Measurements from ENCODE around the gene SLC39A6.

The SLC39A6 gene

DNA sequence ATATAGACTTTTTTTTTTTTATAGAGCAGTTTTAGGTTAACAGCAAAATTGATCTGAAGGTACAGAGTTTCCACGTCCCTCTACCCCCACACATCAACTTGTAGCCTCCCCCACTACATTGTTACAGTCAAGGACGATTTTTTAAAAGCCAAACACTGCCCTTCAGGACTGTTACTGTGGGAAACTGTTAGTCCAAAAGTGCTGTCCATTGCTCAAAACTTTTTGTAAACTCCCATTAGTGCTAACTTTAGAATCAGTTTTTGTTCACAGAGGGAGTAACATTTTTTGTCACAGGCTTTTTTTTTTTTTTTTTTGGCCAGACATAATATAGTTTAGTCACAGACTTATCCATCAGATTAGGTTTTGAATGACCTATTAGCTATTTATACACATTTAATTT, 24.6 kb upstream of the SLC39A6 start:
- H3K4me3 ChIP-seq (ENCODE audit: low read length) = no peak overlapping the region
- no peak for DNase-seq (ENCODE audit: low read depth)
- TF ChIP-seq, protein P1, sequence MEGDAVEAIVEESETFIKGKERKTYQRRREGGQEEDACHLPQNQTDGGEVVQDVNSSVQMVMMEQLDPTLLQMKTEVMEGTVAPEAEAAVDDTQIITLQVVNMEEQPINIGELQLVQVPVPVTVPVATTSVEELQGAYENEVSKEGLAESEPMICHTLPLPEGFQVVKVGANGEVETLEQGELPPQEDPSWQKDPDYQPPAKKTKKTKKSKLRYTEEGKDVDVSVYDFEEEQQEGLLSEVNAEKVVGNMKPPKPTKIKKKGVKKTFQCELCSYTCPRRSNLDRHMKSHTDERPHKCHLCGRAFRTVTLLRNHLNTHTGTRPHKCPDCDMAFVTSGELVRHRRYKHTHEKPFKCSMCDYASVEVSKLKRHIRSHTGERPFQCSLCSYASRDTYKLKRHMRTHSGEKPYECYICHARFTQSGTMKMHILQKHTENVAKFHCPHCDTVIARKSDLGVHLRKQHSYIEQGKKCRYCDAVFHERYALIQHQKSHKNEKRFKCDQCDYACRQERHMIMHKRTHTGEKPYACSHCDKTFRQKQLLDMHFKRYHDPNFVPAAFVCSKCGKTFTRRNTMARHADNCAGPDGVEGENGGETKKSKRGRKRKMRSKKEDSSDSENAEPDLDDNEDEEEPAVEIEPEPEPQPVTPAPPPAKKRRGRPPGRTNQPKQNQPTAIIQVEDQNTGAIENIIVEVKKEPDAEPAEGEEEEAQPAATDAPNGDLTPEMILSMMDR (conservative IDR thresholded peaks at IDR 0.05; ENCODE audit: low read depth, low read length) = no peak

DNA sequence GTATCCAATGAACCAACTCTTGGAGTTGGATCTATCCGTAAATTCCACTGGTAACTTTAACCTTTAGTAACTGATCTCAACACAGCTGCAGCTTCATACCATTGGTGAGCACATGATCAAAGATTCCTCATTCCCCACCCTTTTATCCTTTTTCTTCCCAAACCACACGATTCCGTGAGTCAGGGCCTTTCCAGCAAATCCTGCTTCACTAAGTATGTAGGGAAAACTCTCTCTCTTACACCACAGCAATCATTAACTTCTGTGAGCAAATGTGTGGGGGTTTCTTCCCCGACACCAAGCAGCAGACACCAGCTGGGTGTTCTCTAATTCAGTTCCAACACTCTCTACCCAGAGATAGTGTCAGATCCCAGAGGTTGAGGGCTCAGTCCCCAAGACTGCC, 24.1 kb upstream of the SLC39A6 start:
- H3K4me3 ChIP-seq (ENCODE audit: low read length) = no peak overlapping the region
- TF ChIP-seq, protein P1 (conservative IDR thresholded peaks at IDR 0.05; ENCODE audit: low read depth, low read length) = no peak
- DNase-seq (ENCODE audit: low read depth) = peak; percentile 16

DNA sequence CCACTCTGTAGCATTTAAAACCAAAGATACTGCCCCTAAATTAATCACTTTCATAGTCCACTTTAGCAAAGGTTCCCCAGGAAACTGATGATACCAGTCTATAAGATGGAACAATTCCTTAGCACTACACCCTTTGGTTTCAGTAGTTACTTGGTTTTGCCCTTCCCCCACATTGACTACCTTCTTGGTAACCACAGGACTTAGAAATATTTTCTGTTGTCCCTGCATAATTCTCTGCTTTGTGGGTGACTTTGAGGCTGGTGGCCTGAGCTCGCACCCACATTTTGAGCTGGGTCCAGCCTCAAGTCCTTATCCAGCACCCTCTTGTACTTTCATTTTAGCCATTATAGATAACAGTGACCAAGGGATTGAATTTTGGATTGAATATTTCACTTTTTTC, 23.6 kb upstream of the SLC39A6 start:
- TF ChIP-seq, protein P1 (conservative IDR thresholded peaks at IDR 0.05; ENCODE audit: low read depth, low read length) = no peak
- DNase-seq (ENCODE audit: low read depth) = no peak
- no peak overlapping the region for H3K4me3 ChIP-seq (ENCODE audit: low read length)

DNA sequence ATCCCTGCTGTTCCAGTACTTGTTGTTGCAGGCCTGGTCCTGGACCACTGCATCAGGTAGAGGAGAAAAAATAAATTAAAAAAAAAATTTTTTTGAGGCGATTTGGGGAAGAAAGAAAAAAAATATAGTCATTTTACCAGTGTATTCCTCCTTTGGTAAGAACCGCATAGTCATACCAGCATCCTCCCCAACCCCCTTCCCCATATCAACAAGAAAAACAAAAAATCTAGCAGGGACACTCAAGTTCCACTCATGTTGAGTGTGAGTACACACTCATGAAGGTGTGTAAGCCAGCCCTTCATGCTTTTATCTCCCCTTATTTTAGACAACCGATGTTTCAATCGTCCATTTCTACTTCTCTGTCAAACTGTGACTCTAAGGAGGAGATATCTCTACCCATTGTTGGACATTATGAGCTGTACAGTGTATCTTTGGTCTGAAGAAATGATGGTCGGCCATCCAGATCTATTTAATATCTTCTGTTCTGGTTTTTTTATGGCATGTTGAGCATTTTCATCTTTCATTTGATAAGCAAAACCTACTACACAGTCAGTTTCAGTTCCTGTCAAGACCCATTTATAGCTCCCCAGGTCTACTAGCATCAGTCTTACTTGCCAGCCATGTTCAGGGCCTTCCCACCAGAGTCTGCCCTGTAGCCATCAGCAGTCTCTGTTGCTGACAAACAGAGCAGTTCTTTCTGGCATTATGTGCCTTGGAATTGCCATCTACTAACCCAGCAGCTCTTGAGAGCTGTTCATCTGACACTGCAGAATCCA, 20.6 kb upstream of the SLC39A6 start:
- TF ChIP-seq, protein P1 (conservative IDR thresholded peaks at IDR 0.05; ENCODE audit: low read depth, low read length) = no peak
- no peak for DNase-seq (ENCODE audit: low read depth)

DNA sequence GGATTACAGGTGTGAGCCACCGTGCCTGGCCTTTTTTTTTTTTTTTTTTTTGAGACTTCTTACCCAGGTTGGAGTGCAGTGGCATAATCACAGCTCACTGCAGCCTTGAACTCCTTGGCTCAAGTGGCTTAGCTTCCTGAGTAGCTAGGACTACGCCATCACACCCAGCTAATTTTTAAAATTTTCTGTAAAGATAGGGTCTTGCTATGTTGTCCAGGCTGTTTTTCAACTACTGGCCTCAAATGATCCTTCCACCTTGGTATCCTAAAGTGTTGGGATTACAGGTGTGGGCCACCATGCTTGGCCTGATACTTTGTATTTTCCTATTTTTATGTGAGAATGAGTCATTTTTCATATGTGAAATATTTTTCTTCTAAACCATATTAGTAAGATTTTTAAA, 14.3 kb upstream of the SLC39A6 start:
- no peak for DNase-seq (ENCODE audit: low read depth)
- TF ChIP-seq, protein P1 (conservative IDR thresholded peaks at IDR 0.05; ENCODE audit: low read depth, low read length) = no peak
- no peak overlapping the region for H3K4me3 ChIP-seq (ENCODE audit: low read length)

More for the DNA sequence above, 20.6 kb upstream of the SLC39A6 start:
- H3K4me3 ChIP-seq (ENCODE audit: low read length) = no peak overlapping the region

DNA sequence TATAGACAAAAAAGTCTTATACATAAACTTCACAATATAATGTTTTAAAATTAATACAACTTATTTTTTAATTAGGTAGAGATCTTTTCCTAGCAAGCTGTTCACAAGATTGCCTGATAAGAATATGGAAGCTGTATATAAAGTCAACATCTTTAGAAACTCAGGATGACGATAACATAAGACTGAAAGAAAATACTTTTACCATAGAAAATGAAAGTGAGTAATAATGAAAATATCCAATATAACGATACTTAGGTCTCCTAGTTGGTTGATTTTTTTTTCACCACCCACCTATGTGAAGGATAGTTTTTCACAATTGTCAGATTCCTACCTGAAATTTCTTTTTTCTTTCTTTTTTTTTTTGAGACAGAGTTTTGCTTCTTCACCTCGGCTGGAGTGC, 13.6 kb upstream of the SLC39A6 start:
- no peak overlapping the region for H3K4me3 ChIP-seq (ENCODE audit: low read length)
- DNase-seq (ENCODE audit: low read depth) = no peak
- TF ChIP-seq, protein P1 (conservative IDR thresholded peaks at IDR 0.05; ENCODE audit: low read depth, low read length) = no peak

DNA sequence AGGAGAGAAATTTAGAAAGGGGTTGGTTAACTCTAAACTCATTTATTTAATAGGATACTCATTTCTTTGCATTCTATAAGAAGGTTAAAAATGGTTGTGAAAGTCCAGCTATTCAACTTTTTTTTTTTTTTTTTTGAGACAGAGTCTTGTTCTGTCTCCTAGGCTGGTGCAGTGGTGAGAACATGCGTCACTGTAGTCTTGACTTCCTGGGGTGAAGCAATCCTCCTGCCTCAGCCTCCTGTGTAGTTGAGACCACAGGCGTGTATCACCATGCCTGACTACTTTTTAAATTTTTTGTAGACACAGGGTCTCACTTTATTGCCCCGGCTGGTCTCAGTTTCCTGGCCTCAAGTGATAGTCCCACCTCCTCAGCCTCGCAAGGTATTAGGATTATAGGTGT, 12.4 kb upstream of the SLC39A6 start:
- TF ChIP-seq, protein P1 (conservative IDR thresholded peaks at IDR 0.05; ENCODE audit: low read depth, low read length) = no peak
- no peak for DNase-seq (ENCODE audit: low read depth)
- no peak overlapping the region for H3K4me3 ChIP-seq (ENCODE audit: low read length)

Measured in retinal pigment epithelial cell (primary cell).